ENCODE results near the gene SPRED3. TPM values are rescaled to one million over a fixed set of nuclear protein-coding genes. Genes with fewer than 3 reads are reported as not detected.

SPRED3 gene
- total and polyA plus RNA-seq, 9 of the 15 experiments (the other 6 are each of a cell fraction or from before 2014, with no cell fraction given): 0.05 to 1.3 (median 0.36) TPM

DNA sequence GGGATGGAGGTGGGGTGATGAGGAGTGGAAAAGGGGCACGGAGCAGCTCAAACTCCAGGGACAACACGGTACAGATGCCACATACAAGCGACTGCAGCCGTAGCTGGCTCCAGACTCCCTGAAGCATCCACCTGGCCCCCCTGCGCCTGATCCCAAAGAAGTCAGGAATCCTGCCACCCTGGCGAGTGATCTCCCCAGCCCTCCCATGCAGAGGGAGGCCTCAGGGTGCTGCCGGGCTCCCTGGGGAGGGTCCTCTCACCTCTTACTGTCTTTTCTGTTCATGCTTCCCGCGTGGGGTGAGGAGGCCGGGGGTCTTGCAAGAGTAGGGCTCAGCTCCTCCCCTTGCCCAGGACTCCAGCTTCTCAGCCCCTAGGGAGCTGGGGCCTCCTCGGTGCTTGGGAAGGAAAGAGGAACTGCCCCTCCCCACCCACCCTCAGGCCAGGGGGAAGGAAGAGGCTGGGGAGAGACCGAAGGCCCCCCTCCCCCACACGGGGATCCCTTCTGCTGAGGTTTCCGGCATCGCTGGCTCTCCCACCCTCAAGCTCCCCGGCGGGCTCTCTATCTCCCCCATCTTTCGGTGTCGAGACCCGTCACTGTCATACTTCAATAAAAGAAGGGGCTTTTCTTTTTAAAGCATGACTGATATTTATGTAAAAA, 37.4 kb downstream of the SPRED3 start, which contains the start of gene RASGRP4 (continued):
- TF ChIP-seq ZNF551 (CRISPR knock-in tag; IDR thresholded peaks at IDR 0.05) (no peak), ZNF785 (CRISPR knock-in tag; IDR thresholded peaks at IDR 0.05) (no peak), HMG20B (CRISPR knock-in tag; IDR thresholded peaks at IDR 0.05) (no peak), HIVEP1 (CRISPR knock-in tag; IDR thresholded peaks at IDR 0.05) (0 out of 2 replicates have a peak, but pooled peaks have one; percentile 44), SREBF1 (IDR thresholded peaks at IDR 0.05; ENCODE audit: borderline replicate concordance, low read depth, low read length) (no peak), CC2D1A (IDR thresholded peaks at IDR 0.05) (no peak), MECOM (CRISPR knock-in tag; IDR thresholded peaks at IDR 0.05) (no peak), ZNF384 (IDR thresholded peaks at IDR 0.05; ENCODE audit: low read depth, low read length) (no peak), IFI16 (CRISPR knock-in tag; IDR thresholded peaks at IDR 0.05) (no peak), FOSL1 (tag; conservative IDR thresholded peaks at IDR 0.05) (no peak), ELF1 (tag; IDR thresholded peaks at IDR 0.05) (no peak; the same call in 1 of the 2 replicates), MED1 (CRISPR knock-in tag; IDR thresholded peaks at IDR 0.05; ENCODE audit: borderline replicate concordance) (no peak), ZBTB7A (IDR thresholded peaks at IDR 0.05; ENCODE audit: borderline replicate concordance, control insufficient read depth, low read depth, low read length) (peak; percentile 90), HDAC3 (IDR thresholded peaks at IDR 0.05; ENCODE audit: borderline replicate concordance, partially characterized antibody) (no peak)
- TF ChIP-seq, protein P1, sequence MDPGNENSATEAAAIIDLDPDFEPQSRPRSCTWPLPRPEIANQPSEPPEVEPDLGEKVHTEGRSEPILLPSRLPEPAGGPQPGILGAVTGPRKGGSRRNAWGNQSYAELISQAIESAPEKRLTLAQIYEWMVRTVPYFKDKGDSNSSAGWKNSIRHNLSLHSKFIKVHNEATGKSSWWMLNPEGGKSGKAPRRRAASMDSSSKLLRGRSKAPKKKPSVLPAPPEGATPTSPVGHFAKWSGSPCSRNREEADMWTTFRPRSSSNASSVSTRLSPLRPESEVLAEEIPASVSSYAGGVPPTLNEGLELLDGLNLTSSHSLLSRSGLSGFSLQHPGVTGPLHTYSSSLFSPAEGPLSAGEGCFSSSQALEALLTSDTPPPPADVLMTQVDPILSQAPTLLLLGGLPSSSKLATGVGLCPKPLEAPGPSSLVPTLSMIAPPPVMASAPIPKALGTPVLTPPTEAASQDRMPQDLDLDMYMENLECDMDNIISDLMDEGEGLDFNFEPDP (CRISPR knock-in tag; IDR thresholded peaks at IDR 0.05): no peak
- TF ChIP-seq, protein P2, sequence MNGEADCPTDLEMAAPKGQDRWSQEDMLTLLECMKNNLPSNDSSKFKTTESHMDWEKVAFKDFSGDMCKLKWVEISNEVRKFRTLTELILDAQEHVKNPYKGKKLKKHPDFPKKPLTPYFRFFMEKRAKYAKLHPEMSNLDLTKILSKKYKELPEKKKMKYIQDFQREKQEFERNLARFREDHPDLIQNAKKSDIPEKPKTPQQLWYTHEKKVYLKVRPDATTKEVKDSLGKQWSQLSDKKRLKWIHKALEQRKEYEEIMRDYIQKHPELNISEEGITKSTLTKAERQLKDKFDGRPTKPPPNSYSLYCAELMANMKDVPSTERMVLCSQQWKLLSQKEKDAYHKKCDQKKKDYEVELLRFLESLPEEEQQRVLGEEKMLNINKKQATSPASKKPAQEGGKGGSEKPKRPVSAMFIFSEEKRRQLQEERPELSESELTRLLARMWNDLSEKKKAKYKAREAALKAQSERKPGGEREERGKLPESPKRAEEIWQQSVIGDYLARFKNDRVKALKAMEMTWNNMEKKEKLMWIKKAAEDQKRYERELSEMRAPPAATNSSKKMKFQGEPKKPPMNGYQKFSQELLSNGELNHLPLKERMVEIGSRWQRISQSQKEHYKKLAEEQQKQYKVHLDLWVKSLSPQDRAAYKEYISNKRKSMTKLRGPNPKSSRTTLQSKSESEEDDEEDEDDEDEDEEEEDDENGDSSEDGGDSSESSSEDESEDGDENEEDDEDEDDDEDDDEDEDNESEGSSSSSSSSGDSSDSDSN (IDR thresholded peaks at IDR 0.05; ENCODE audit: borderline replicate concordance in 1 of 2, low read depth in 2 of 2, low read length in 2 of 2): 0 out of 4 replicates have a peak, but pooled peaks have one; percentile 18 to 25
- TF ChIP-seq, protein P3, sequence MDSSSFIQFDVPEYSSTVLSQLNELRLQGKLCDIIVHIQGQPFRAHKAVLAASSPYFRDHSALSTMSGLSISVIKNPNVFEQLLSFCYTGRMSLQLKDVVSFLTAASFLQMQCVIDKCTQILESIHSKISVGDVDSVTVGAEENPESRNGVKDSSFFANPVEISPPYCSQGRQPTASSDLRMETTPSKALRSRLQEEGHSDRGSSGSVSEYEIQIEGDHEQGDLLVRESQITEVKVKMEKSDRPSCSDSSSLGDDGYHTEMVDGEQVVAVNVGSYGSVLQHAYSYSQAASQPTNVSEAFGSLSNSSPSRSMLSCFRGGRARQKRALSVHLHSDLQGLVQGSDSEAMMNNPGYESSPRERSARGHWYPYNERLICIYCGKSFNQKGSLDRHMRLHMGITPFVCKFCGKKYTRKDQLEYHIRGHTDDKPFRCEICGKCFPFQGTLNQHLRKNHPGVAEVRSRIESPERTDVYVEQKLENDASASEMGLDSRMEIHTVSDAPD (CRISPR knock-in tag; IDR thresholded peaks at IDR 0.05): no peak
